ENCODE measurements around the gene SHD.
"Not testable (repeated sequence)": the region's sequence is repeated elsewhere in the genome, so short reads cannot be mapped to it uniquely, and the experiment has no call there.

Gene SHD

DNA sequence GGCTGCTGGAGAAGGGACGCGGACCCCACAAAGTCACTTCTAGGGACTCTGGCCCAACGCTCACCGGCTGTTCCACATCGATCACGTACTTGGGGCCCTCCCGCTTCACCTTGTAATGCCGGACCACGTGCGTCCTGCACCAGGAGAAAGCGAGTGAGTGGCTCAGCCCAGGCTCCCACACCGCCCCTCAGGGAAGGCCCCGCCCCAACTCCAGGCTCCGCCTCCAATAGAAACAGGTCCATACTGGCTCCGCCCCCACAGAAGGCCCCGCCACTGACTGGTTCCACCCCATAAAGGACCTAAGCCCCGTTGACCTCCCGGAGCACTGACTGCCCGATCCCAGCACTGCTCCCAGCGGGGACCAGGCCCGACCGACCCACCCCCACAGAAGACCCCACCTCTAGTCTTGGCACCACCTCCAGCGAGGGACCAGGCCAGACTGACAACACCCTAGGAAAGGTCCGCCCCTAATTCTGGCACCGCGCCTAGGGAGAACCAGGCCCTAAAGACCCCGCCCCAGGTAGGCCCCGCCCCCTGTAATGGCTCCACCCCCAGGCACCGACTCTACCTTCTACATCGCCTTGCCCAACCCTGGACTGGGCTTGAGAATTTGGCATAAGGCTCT is 48.3 kb downstream of the SHD start:
- peak; percentile 57 for DNase-seq

GRCh38 chr19:4327877-4328242 is 48.8 kb downstream of the SHD start:
- DNase-seq: no peak

GRCh38 chr19:4328243-4328990 is 49.4 kb downstream of the SHD start:
- DNase-seq: peak; percentile 95

DNA sequence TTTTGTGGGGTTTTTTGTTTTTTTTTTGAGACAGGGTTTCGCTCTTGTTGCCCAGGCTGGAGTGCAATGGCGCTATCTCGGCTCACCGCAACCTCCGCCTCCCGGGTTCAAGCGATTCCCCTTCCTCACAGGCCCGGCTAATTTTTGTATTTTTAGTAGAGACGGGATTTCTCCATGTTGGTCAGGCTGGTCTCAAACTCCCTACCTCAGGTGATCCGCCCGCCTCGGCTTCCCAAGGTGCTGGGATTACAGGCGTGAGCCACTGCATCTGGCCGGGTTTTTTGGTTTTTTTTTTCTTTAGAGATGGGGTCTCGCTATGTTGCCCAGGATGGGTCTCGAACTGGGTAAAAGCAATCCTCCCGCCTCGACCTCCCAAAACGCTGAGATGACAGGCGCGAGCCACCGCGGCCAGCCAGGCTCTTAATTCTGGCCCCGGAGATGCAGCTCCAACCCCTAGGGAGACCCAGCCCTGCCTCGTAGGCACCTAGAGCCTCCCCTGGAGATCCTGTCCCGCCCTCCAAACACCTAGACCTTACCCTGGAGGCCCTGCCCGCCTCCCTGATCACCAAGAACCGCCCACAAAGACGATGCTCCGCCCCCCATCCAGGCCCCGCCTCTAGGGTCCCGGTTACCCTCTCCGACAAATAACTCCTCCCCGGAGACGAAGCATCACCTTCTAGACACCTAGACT is 50.1 kb downstream of the SHD start:
- not testable (repeated sequence) for DNase-seq

DNA sequence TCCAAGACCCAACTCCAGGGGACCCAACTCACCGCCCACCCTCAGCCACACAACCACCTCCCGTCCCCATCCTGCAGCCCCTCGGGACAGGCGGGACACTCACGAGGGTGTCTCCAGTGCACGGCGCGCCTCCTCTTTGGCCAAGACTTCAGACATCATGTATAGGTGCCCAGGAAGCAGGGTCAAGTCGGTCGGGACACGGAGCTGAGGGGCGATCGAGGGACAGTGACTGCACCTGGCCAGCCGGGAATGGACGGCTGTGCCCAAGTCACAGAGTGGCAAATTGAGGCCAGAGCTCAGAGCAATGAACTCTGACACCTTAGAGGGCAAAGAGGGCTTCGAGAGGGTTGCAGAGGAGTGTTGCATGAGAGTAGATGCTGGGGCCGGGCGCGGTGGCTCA is 50.8 kb downstream of the SHD start:
- no peak for DNase-seq

DNA sequence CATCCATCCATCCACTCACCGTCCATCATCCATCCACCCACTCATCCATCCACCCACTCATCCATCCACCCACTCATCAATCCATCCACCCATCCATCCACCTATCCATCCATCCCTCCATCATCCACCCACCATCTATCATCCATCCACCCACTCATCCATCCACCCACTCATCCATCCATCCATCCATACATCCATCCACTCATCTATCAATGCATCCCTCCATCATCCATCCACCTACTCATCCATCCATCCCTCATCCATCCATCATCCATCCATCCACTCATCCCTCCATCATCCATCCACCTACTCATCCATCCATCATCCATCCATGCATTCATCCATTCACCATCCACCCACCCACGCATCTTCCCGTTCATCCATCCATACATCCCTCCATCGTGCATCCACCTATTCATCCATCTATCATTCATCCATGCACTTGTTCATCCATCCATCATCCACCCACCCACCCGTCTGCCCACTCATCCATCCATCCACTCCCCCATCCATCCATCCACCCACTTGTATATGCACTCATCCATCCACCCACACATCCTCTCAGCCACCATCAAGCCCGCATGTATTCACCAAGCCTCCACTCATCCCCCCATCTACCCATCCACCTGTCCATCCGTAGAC is 56.0 kb downstream of the SHD start:
- no peak for DNase-seq

DNA sequence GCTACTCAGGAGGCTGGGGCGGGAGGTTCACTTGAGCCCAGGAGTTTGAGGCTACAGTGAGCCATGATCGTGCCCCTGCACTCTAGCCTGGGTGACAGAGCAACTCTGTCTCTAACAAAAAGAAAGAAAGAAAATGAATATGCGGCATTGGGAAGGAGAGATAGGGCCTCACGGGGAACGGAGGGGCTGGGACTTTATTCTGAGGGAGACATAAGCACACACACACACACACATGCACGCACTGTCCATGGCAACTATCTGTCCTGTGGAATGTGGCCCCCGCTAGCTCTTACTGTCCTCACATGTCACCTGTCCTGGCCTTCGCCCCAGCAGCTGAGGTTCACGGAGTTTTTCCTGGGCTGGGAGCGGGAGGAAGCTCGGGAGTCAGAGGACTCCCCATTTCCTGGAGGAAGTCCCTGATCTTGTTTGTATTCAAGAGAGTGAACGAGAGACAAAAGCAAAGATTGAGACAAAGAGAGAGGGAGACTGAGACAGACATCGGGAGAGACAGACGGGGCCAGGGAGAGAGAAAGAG is 58.9 kb downstream of the SHD start:
- DNase-seq: peak; percentile 21

DNA sequence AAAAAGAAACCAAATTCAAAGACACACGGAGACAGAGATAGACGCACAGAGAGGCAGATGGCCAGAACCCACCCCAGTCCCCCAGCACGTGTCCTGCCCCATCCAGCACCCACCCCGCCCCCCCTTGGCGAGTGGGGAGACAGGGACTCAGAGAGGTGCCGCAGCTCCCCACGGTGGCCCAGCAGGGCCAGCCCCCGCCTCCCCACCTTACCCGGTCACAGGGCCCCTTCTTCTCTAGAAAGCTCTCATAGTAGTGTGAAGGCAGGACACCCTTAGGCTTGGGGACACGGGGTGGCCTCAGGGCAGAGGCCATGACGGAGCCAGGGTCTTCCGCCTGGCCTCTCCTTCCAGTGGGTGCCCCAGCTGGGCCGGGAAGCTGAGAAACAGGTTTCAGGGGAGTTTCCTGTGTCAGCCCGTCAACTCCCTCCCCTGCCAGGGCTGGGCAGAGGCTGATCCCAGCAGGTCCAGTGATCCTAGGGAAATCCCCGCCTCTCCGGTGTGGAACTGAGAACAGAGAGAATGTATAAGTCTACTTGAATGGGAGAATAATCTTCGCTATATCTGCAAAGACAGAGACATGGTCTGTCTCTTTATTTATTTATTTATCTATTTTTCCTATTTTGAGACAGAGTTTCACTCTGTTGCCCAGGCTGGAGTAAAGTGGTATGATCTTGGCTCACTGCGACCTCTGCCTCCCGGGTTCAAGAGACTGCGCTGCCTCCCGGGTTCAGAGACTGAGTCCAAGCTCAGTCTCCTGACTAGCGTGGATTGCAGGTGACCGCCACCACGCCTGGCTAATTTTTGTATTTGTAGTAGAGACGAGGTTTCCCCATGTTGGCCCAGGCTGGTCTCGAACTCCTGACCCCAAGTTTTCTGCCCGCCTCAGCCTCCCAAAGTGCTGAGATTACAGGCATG is 59.6 kb downstream of the SHD start, which contains the start of gene STAP2:
STAP2 (minus strand) TSS at position 387 of the 915 bp plus-strand sequence; CDS start at position 313, 74 bp downstream.
- no peak for DNase-seq

Data from suppressor macrophage treated with lipopolysaccharide for 4 hours (primary cell).